Stimulated activated CD4-positive, alpha-beta T cell treated with anti-CD3 and anti-CD28 coated beads, Interleukin-12 subunit alpha, Interleukin-12 subunit beta, amount 100 ng/mL, for 24 hours (primary cell): ENCODE data around the gene FAM53C.
"Not testable (repeated sequence)": the region's sequence is repeated elsewhere in the genome, so short reads cannot be mapped to it uniquely, and the experiment has no call there.

Experiments used
- DNase-seq, 2 experiments: peaks; one replicate each; pipeline ENCODE4 v3.0.0-alpha.2; 2020; ENCODE audit warnings: low read depth in 2 of 2

FAM53C gene

DNA sequence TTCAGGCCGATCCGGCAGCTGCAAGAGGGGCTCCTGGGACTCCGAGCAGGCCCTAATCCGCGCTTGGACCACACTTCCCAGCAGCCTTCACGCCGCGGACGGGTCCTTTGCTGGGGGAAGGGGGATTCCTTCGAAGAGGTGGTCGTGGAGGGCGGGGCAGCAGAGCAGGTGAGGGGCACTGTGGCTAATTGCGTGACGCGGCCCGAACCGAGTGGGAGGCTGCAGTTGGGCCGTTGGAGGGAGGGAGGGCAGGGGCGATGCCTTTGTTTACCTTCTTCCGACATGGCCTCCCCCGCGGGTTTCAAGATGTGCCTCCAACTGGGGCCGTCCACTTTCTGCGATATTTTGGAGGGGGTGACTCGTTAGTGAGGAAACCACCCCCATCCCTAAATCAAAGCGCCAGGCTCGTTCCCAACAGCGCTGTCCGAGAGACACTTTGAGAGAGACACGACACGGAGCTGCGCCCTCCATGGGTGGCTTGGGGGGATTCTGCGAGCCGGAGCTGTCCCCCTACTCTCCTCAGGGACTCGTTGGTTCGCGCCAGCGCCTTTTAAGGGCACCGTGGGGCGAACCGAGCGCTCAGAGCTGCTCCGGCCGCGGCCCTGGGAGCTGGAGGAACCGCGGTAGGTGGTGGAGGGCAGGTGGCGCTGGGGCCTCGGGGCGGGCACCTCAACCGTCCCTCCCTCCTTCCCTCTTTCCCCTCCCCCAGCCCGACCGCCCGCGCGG lies at the start of gene FAM53C:
FAM53C (plus strand) TSS at position 582 of the 726 bp plus-strand sequence. CDS start 3,070 bp downstream, outside the sequence.
- peak; percentile 83 to 87 for DNase-seq

DNA sequence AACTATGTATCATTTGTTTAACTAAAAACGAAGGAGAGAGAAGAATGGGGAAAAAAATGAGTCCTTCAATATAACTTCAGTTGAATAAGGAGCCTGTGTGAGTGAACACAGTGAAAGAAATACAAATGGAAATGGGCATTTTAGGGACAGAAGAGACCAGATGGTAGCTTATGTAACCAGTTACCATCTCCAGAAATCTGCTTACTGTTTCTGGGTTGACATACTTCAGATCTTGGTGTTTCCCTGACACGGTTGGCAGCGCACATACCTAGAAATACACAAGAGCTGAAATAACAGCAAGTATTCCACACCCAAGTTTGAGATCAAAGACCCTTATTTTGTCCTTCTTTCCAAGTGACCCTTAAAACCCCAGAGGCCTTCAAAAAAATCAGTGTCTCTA lies 48.8 kb upstream of the FAM53C start:
- DNase-seq = no peak

DNA sequence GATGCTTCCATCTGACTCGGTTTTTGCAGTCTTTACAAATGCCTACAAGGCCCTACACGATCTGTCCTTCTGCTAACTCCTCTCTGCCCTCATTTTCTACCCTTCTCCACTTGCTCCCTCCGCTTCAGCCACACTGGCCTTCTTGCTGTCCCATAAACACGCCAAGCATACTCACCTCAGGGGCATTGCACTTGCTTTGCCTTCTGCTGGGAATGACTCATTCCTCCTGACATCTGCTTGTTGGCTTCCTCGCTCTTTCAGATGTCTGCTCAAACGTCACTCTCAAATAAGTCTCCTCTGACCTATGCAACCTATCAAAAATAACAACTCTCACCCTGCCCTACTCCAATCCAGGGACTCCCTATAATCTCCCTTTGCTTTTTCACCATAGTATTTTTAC lies 34.7 kb upstream of the FAM53C start:
- no peak for DNase-seq

DNA sequence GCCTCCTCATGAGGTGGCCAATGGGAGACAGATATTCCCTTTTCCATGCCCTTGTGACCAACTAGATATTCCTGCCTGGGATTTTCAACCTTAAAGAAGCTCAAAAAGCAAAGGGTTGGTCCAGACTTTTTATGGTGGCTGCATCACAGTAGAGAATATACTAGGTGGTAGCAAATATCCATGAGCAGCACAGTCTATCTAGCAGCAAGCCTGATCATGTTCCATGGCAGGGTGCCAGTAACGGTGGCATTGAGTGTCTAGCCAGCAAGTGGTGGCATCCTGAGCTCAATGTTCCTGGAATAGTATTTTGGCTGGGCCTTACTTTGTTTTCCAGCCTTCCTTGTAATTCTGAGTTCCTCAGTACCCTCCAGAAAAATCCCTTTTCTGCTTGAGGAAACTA lies 32.3 kb upstream of the FAM53C start:
- no peak for DNase-seq

DNA sequence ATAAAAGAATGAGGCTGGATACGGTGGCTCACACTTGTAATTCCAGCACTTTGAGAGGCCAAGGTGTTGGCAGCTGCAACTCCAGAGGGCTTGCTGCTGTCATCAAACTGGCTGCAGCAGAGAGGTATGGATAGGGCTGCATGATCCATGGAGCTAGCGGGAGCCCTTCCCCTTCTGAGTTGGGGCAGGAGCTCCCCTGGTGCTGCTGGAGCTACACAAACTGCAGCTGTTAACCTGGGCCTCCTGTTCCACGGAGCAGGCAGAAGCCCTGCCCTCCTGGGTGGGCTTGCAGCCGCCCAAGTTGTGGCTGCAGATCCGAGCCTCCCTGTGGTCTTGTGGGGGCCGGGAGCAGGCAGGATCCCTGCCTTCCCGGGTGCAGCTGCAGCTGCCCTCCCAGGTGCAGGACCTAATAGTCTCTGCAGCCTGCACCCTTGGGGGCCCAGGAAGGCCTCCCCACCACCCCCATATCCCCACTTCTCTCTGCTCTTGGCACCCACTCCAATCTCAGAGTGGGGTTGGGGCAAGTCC lies 22.3 kb upstream of the FAM53C start:
- no peak for DNase-seq

DNA sequence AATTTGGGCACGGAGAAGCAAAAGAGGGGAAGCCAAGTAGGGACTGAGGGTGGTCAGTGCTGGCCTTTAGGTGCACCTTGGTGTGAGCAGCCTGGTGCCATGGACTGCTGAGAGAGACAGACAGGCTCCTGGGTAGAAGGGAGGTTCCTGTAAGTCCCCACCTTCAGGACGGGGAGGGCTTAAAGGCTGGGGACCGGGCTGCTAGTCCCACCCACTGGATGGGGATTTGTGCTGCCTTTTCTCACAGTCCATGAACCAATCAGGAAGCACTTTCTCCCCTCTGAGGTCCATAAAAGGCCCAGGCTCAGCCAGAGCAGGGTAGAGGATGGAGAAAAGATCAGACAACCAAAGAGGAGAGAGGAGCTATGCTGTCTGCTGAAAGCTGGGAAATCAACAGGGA lies 21.7 kb upstream of the FAM53C start:
- no peak for DNase-seq

DNA sequence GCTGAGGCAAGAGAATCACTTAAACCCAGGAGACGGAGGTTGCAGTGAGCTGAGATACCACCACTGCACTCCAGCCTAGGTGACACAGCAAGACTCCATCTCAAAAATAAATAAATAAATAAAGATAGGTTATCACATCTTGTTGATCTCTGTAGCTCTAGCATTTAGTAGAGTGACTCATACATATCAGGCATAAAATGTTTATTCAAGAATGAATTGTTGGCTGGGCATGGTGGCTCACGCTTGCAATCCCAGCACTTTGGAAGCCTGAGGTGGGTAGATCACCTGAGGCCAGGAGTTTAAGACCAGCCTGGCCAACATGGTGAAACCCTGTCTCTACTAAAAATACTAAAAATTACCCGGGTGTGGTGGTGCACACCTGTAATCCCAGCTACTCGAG lies 19.9 kb upstream of the FAM53C start:
- DNase-seq = not testable (repeated sequence)

DNA sequence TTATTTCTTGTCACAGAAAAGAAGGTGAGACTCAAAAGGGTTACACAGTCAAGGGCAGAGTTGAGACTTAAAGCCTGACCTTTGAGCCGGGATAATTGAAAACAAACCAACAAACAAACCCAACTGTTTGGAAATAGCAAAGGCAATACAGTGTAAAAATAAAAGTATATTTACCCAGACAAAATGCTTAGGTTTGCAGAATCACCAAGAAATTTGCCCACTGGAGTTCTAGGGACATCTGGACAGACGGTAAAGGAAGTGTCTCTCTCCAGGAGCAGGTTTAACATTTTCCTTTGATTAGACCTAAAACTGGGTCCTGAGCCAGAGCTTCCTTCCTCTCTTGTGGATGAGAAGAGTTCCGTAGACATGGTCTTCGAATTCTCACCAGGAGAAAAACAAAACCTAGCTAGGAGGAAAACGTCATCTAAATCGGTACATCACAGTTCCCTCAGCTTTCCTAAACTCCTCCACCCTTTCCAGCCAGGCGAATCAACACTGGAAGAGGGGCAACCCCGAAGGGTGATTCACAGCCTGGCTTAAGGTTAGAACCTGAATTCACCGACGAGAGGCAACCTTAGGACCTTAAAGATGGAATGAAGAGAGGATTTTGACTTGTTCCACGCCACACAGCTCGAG lies 7.1 kb upstream of the FAM53C start:
- no peak for DNase-seq

DNA sequence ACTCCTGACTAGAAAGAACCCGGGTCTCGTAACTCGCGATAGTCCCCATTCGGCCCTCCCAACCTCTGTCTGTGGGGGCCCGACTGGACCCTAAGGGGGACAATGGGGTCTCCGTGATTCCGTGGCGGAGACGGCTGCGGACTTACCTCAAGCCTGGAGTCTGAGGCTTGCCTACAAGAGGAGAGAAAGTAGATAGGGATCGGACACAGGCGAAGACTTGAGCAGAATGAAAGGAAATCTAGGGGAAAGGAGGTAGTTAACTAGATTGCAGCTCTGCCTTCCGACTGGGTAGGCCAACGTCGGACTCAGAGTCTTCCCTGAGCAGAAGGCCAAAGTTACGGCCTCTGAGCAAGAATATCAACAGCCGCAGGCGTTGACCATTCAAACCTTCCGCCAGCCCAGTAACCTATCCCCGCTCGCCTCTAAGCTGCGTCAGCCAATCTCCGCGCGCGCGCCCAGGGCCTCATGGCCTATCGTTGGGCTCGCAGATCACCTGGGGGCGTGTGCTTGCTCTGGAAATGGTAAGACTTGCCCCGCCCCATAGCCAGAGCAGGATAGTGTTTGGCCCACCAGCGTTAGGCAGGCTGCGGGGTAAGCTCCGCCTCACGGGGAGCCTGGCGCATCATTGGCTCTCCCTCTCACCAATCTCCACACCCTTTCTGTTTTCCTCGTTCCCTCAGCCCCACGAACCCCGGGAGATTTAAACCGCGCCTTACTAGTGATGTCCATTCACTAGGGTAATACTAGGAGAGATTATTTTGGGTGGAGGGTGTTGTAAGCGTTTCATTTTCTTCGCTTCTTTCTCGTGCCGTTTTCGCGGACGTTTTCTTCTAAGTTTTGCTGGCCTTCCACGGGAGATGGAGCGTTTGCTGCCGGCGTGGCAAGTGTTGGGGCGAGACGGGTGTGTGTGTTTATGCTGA lies 6.4 kb upstream of the FAM53C start, which contains the start of gene CDC25C:
CDC25C (minus strand) TSS at position 356 of the 920 bp plus-strand sequence. CDS start 624 bp downstream, outside the sequence.
- peak; percentile 90 to 95 for DNase-seq

DNA sequence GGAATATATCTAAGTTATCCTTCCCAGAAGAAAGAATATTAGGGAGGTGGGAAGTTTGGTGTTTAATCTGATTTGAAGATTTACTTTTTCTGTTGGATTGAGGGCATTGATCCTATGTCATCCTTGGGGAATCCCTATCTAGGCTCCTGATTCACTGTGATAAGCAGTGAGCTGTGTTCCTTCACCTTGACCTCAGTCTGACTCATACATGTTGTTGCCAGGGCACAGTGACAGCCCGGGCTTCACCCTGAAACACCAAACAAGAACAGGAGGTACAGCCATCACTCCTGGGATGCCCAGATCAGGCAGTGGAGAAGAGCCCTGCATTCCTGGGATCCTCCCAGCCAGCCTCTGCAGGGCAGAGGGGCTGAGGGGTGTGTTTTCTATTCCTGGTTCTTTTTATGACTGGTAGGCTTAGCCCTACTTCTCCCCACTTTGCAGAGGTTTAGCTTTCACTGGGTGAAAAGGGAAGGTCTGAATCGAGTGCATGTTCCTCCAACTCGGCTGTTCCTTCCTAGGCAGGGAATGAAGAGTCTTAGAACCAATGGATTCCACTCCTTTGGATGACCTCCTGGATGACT lies 3.1 kb upstream of the FAM53C start:
- no peak for DNase-seq

DNA sequence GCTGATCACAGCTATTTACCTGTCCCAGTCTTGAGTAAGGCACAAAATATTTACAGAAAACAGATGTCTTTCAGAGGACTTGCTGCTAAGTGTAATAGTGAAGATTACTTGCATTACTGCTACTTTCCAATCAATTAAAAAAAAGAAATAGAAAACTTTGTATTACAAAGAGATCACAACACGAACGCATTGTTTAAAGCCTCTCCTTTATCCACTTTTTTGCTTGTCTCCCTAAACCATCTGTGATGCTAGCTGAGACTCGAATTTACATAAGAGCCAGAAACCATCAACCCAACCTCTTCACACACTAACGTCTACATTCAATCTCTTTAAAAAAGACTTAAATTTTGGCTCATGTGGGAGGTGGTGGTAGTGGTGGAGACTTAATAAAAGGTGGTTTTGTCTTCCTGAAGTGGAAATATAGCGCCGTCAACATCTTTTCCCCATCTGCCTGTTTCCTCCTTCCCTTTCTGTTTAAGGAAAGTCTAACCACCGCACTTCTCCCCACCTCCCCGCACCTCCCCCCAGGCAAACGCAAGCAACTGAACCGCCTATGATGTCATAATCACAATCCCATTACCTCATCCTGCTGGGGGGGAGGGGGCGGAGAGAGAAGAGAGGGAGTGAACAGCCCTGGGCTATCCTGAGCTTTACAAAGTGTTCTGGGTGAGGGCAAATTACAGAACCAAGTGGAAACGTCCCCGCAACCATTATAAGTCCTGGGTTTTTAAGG lies 948 bp upstream of the FAM53C start:
- no peak for DNase-seq

DNA sequence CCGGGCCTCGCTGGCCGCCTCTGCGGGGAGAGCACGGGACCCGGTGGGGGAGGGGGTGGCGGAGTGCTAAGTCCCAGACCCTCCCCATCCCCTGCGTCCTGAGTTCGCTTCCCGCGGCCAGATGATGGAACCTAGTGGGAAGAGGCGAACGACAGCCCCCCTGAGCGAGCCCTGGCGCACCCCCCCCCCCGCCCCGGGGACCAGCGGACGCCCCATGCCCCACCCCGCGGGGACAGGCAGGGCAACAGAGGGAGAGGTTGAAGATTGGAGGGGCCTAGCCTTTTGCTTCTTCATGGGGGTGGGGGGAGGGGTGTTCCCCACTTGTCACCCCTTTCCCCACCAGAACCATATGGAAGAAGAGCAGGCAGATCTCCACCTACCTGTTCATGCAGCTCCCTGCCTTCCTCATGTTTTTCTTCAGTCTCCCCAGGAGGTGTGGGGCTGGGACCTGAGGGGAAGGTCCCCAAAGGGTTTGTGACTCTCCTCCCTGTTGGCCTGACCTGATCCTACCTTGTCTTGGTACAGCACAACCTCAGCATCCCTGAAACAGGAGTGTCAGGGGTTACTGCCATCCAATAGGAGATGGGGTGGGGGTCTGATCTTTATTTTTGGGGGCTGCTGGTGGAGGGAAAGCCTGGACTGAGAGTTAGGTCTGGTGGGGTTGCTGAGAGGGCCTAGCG lies 485 bp downstream of the FAM53C start:
- no peak for DNase-seq

DNA sequence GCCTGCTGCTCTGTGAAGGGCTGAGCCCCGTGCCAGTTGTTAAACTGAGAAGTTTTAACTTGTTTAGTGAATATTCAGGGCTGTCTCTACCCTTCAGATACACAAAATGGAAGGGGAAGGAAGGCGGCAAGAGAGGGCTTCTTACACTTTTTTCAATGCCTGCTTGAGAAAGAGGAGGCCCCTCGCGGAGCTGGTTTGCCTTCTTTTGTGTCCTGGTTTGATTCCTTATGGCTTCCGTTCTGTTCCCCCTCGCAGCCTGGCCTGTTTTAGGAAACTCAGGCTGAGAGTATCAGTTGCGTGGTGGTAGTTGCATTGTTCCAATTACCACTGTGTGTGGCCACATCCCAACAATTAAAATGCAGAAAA lies 1.0 kb downstream of the FAM53C start:
- DNase-seq = no peak

DNA sequence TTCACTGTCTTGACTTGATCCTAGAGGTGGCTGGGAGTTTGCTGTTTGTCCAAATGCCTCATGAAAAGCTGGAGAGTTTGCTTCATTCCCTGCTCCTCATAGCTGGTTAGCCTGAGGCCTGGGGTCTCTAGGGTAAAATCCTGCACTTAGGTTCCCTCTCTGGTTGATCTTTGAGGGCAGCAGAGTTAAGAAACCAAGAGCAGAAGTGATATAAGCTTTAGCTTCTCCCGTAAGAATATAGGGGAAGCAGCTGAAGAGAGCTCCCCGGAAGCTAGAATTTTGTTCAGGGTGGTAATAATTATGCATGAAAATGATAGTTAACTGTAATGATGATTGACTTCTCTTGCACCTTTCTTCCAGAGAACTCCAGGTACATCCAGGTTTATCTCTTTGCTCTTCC lies 1.4 kb downstream of the FAM53C start:
- no peak for DNase-seq

DNA sequence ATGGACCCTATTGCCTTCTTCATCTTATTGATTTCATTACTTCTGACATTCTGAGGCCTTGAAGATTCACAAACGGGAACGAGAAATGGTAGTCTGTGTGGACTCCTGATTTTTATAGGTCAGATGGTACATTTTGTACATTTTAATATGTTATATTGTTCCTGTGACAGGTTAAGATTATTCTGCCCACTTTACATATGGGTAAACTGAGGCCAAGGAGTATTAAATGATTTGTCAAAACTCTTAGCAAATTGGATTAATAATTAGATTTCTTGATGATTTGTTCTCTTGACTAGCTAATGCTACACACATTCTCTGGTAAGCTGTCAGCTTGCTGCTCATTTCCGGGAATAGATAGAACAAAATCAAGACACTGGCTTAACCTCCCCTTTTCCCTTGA lies 1.9 kb downstream of the FAM53C start:
- DNase-seq = no peak

DNA sequence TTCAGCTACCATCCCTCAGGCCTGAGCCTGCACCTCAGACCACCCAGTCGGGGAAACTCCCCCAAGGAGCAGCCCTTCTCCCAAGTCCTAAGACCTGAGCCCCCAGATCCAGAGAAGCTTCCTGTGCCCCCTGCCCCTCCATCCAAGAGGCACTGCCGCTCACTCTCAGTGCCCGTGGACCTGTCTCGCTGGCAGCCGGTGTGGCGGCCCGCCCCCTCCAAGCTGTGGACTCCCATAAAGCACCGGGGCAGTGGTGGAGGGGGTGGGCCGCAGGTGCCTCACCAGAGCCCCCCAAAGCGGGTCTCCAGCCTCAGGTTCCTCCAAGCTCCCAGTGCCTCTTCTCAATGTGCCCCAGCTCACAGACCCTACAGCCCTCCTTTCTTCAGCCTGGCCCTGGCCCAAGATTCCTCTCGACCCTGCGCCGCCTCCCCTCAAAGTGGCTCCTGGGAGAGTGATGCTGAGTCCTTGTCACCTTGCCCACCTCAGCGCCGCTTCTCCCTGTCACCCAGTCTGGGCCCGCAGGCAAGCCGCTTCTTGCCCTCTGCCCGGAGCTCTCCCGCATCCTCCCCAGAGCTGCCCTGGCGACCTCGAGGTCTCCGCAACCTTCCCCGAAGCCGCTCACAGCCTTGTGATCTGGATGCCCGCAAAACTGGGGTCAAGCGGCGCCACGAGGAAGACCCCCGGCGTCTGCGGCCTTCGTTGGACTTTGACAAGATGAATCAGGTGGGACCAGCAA lies 7.0 kb downstream of the FAM53C start:
- no peak for DNase-seq

DNA sequence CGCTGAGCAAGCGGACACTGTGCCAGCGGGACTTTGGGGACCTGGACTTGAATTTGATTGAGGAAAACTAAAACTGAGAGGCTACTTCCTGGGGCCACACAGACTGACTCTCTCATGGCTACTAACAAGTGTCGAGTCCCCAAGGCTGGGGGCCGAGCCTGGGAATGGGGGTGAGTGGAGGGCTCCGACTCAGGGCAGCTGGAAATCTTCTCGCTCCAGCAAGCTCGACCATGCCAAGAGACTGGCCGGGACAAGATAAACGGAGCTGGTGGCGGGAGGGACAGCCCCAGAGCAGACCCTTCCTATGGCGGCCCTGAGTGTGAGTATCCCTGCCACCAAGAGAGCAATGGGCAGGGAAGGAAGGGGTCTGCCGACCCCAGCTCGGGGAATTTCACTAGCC lies 8.8 kb downstream of the FAM53C start:
- DNase-seq = no peak

DNA sequence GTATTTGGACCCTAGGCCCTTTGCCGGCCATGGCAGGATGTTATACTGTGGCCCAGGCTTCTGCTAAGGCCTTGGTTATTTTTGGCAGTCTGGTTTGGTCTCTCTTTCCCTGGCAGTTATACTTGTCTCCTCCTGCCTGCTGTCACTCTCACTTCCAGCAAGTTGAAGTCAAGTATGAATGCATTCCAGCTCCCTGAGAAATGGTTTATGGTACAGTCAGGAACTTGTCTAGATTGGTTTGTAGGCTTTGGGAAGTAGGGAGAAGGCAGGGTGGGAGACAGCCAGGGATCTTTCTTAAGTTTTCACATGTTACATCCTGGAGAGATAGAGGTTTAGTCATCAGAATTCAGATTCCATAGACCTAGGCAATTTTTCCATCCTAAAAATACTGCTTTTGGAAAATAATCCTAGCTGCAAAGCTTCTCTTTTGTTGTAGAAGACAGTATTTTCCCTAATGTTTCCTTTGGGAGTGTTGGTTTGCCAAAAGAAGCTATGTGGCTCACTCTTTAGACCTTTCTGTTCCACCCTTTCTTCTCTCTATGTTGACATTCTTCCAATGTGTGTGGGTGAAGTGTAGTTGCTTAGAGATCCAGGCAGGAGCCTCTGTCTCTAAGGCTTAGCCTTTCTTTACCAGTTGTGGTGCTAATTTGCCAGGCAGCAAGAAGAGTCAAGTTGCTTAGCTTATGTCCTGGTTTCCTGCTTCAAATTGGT lies 11.9 kb downstream of the FAM53C start:
- no peak for DNase-seq

DNA sequence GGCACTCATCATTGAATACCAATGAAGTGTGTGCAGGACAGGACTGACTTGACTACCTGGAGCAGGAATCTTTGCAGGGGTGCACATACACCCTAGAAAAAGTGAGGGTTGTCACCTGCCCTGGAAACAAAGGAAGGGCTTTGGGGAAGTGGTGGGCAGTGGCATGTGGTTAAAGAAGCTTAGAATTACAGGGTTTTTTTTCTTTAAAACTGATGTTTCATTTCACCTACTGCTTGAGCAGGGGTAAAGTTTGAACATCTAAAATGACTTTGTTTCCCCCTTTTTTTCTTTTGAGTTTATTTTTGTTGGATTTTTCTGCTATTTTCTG lies 12.5 kb downstream of the FAM53C start:
- DNase-seq = no peak
